Measurements from ENCODE around the gene CPSF6.

GRCh38 chr12:69196302-69197288 lies 42.8 kb upstream of the CPSF6 start:
- no peak for TF ChIP-seq FOXM1 (IDR thresholded peaks at IDR 0.05; ENCODE audit: borderline replicate concordance)
- no peak for TF ChIP-seq FOXA1 (IDR thresholded peaks at IDR 0.05)
- no peak for TF ChIP-seq BHLHE40 (IDR thresholded peaks at IDR 0.05; ENCODE audit: borderline replicate concordance)
- no peak for TF ChIP-seq CTBP1 (IDR thresholded peaks at IDR 0.05; ENCODE audit: borderline replicate concordance)
- TF ChIP-seq ZNF384 (IDR thresholded peaks at IDR 0.05) = no peak
- TF ChIP-seq SP1 (IDR thresholded peaks at IDR 0.05) = no peak
- no peak for TF ChIP-seq NFRKB (IDR thresholded peaks at IDR 0.05)
- no peak for TF ChIP-seq PKNOX1 (IDR thresholded peaks at IDR 0.05)
- TF ChIP-seq ELF4 (IDR thresholded peaks at IDR 0.05) = no peak
- no peak for TF ChIP-seq L3MBTL2 (conservative IDR thresholded peaks at IDR 0.05)
- no peak for TF ChIP-seq TARDBP (IDR thresholded peaks at IDR 0.05)
- TF ChIP-seq FOXK2 (IDR thresholded peaks at IDR 0.05) = no peak
